Loucy (cell line): ENCODE measurements around the gene RBP5.

Source experiments
- CTCF ChIP-seq: fragments of 200-600 bp; sonication (generic); conservative IDR thresholded peaks from 2 replicates; pipeline ENCODE4 v1.5.1; 2014; ENCODE audit warnings: mild to moderate bottlenecking, antibody characterized with exemption, low read length
- EZH2phosphoT487 ChIP-seq: fragments of 200-600 bp; IDR thresholded peaks from 2 replicates; pipeline ENCODE4 v1.6.1; 2018; ENCODE audit warnings: antibody characterized with exemption, mild to moderate bottlenecking, moderate library complexity, borderline replicate concordance

DNA sequence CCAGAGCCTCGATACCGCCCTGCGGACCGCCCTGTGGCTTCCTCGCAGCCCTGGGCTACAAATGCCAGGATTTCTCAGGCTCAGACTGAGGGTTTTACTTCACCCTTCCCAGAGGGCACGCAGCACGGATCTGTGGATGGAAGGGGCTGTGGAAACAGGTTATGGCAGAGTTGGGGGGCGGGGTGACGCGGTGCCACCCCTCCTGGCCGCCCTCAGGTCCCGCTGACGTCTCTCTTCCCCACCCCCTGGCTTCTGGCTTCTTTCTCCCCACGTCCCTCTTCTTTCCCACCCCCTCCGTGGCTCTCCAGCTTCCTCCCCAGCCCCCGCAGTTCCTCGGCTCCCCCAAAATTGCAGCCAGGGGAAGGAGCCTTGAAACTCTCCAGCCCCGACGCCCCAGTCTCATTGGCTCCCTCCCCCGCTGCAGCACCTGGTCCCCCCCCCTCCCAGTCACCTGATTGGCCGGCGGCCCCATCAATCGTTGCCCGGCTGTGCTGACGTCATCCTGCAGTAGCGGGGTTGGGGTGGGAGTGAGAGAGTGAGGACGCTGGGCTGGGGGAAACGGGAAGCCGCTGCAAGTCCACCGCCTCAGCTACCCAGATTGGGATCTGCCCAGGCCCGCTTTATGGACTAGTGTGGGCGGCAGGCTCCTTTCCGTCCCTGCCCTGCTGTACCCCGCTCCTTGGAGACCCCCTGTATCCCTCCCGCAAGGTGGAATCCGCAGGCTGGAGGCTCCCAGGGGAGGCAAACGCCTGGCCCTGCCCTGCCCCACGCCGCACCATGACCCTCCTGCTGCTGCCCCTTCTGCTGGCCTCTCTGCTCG is 1.4 kb upstream of the RBP5 start, which contains the start of gene CLSTN3:
- TF ChIP-seq CTCF (no peak), EZH2phosphoT487 (no peak)
